ENCODE measurements around the gene COL1A1.

Gene COL1A1

GRCh38 chr17:50139185-50139783 lies 62.1 kb downstream of the COL1A1 start:
- no peak for DNase-seq

DNA sequence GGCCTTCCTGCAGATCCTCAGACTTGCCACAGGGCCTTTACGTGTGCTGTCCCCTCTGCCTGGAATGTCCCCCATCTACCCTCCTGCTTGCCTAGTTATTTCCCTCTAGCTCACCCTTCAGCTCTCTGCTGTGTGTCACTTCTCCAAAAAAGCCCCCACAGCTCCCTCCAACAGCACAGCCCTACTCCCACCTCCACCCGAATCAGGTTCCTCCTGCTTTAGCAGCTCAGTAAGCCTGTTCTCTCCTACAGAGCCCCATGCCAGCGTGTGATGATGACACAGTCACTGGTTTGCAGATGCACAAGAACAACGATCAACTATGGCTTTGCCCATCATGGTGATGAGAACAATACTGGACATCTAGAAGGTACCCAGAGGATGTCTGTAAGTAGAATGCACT lies 64.4 kb downstream of the COL1A1 start:
- DNase-seq = no peak

GRCh38 chr17:50136096-50136687 lies 65.2 kb downstream of the COL1A1 start:
- DNase-seq = no peak

- no peak for DNase-seq
Observed at GRCh38 chr17:50135316-50136095, 65.9 kb downstream of the COL1A1 start.

DNA sequence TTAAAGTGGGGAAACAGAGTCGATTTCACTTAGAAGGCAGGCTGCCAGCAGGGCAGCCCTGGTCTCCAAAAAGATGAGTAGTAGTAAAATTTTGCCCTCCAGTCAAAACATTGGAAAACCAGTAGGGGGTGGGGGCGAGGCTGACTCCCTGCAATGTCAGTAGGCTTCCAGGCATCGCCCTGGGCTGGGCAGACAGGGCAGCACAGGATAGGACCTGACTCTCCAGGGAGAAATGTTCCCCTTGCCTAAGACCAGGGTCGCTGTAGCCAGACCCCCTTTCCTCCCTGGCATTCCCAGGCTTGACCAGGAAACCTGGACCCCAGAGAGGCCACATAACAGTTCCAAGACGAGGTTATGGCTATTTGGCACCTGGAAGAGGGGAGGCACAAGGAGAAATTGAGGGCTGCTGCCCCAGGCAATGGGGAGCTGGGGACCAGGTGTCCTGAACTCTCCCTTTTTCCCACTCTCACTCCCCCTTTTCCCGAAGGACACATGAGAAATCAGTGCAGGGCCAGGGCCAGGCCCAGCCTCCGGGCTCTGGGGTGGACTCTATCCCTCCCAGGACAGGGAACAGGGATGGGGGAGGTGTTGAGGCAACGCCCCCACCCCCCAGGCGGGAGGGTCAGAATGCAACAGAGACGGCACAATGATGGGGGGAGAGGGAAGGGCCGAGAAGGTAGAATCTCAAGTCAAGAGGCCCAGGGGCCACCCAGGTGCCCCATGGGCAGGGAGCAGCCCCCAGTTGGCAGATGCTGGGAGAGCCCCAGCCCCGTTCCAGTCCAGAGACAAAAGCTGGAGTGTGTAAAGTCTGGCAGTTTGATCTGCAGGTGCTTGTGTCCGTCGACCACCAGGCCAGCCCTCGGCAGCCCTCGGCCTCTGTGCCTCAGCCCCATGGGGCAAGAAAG lies 67.0 kb downstream of the COL1A1 start:
- DNase-seq = no peak

GRCh38 chr17:50133769-50134099 lies 67.7 kb downstream of the COL1A1 start:
- no peak for DNase-seq

Measured in NCI-H2081 (cell line).